SH-SY5Y (cell line): ENCODE data around the gene SLC38A5.

Experiments
- GATA2 ChIP-seq: IDR thresholded peaks from 2 replicates; pipeline ENCODE4 v1.6.1; 2011; ENCODE audit warnings: mild to moderate bottlenecking, low read depth, low read length
- GATA3 ChIP-seq: IDR thresholded peaks from 2 replicates; pipeline ENCODE4 v1.6.1; 2011; ENCODE audit warnings: low read depth, mild to moderate bottlenecking, low read length, moderate library complexity

SLC38A5 gene

GRCh38 chrX:48504261-48504660, 34.2 kb upstream of the SLC38A5 start:
- TF ChIP-seq GATA2 (no peak), GATA3 (no peak)

GRCh38 chrX:48498374-48498809, 28.3 kb upstream of the SLC38A5 start:
- no peak for TF ChIP-seq GATA3
- TF ChIP-seq GATA2, result no peak

- TF ChIP-seq GATA3 (no peak), GATA2 (no peak)
These were observed 27.8 kb upstream of the SLC38A5 start for GRCh38 chrX:48497871-48498270.

- no peak for TF ChIP-seq GATA2
- TF ChIP-seq GATA3, result no peak
These were observed 26.6 kb upstream of the SLC38A5 start for GRCh38 chrX:48496660-48497059.

- TF ChIP-seq GATA3 (no peak), GATA2 (no peak)
These were observed 23.9 kb upstream of the SLC38A5 start for GRCh38 chrX:48493890-48494364.

GRCh38 chrX:48492293-48492910, 22.3 kb upstream of the SLC38A5 start:
- TF ChIP-seq GATA2 (no peak), GATA3 (no peak)

GRCh38 chrX:48491809-48492208, 21.7 kb upstream of the SLC38A5 start:
- TF ChIP-seq GATA3, result no peak
- no peak for TF ChIP-seq GATA2

GRCh38 chrX:48490661-48491060, 20.6 kb upstream of the SLC38A5 start:
- no peak for TF ChIP-seq GATA3
- no peak for TF ChIP-seq GATA2

GRCh38 chrX:48489892-48490291, 19.8 kb upstream of the SLC38A5 start:
- no peak for TF ChIP-seq GATA2
- no peak for TF ChIP-seq GATA3

GRCh38 chrX:48489296-48489695, 19.2 kb upstream of the SLC38A5 start:
- TF ChIP-seq GATA3 (no peak), GATA2 (no peak)

GRCh38 chrX:48488034-48488433, 18.0 kb upstream of the SLC38A5 start:
- TF ChIP-seq GATA3 (no peak), GATA2 (no peak)

- TF ChIP-seq GATA2 (no peak), GATA3 (no peak)
These were observed 17.3 kb upstream of the SLC38A5 start for GRCh38 chrX:48487362-48487798.

- TF ChIP-seq GATA2 (no peak), GATA3 (no peak)
These were observed 12.5 kb upstream of the SLC38A5 start for GRCh38 chrX:48482526-48482925.

GRCh38 chrX:48480583-48480982, 10.5 kb upstream of the SLC38A5 start:
- TF ChIP-seq GATA3 (no peak), GATA2 (no peak)

GRCh38 chrX:48480142-48480541, 10.1 kb upstream of the SLC38A5 start:
- TF ChIP-seq GATA2 (no peak), GATA3 (no peak)
